ENCODE measurements around the gene QSOX2. TPM values are rescaled to one million over a fixed set of nuclear protein-coding genes. Genes with fewer than 3 reads are reported as not detected.

The QSOX2 gene
- total RNA-seq, 4 donors from 2014 or later, result 10.2 to 15.8 (median 12.1) TPM

DNA sequence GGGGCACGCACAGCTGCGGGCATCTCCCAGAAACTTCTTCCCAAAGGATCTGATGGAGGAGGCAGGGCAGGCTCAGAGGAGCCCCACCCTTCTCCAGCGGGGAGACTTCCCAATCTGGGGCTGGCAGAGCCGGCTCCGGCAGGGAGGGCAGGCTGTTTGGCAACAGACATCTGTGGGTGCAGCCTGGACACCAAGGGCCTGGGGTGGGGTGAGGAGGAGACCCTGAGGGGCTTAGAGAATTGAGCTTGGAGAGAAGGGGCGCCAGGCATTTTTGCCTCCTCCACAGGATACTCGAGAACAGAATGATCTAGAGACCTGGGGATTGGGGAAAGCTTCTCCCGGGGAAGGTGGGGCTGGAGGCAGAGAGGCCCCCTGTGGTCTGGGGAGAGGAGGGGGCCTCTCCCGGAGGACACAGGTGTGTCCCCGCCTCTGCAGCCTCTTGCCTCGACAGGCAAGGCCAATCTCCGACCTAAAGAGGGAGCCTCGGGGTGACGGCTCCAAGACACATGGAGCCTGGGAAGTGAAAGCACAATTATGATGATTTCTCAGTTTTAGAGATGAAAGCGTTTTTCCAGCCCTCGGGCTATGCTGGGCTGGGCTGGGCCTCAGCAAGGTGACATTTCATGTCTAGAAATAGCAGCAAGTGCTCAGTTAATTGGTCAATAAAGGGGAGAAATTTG lies 49.1 kb downstream of the QSOX2 start:
- DNase-seq (ENCODE audit: low spot score in 2 of 2), result no peak
- no peak overlapping the region for H3K4me3 ChIP-seq
- no peak overlapping the region for H3K27ac ChIP-seq
- H3K4me1 ChIP-seq, result peaks cover 30% of the 10 kb centered on the region
- no peaks in the 10 kb centered on the region for H3K9me3 ChIP-seq
- H3K36me3 ChIP-seq, result no peaks in the 10 kb centered on the region
- peaks cover 100% of the 10 kb centered on the region for H3K27me3 ChIP-seq
- 2% methylated on average over 15 of the region's 16 CpGs for WGBS
- TF ChIP-seq POLR2A (IDR thresholded peaks at IDR 0.05), result no peak
- TF ChIP-seq EP300 (IDR thresholded peaks at IDR 0.05), result no peak
- TF ChIP-seq POLR2AphosphoS5 (IDR thresholded peaks at IDR 0.05), result no peak
- TF ChIP-seq, protein P1, sequence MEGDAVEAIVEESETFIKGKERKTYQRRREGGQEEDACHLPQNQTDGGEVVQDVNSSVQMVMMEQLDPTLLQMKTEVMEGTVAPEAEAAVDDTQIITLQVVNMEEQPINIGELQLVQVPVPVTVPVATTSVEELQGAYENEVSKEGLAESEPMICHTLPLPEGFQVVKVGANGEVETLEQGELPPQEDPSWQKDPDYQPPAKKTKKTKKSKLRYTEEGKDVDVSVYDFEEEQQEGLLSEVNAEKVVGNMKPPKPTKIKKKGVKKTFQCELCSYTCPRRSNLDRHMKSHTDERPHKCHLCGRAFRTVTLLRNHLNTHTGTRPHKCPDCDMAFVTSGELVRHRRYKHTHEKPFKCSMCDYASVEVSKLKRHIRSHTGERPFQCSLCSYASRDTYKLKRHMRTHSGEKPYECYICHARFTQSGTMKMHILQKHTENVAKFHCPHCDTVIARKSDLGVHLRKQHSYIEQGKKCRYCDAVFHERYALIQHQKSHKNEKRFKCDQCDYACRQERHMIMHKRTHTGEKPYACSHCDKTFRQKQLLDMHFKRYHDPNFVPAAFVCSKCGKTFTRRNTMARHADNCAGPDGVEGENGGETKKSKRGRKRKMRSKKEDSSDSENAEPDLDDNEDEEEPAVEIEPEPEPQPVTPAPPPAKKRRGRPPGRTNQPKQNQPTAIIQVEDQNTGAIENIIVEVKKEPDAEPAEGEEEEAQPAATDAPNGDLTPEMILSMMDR (IDR thresholded peaks at IDR 0.05), result no peak

DNA sequence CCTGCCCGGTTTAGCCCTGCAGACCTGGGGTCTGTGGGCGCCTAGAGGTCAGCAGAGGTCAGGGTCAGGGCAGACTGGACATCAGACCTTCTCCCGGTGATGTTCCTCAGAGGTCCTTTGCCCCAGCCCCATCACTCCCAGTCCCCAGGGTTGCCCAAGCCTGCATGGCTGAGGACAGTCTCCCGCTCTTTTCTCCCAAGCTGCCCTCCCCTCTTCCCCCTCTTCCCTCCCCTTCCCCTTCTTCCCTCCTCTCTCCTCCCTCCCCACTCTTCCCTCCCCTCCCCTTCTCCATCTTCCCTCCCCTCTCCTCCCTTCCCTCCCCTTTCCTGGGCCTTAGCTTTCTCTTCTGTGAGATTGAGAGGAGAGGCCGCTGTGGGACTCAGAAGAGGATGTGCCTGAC lies 51.1 kb downstream of the QSOX2 start:
- H3K27me3 ChIP-seq, result peaks cover 100% of the 10 kb centered on the region
- no peak overlapping the region for H3K4me3 ChIP-seq
- no peaks in the 10 kb centered on the region for H3K36me3 ChIP-seq
- H3K27ac ChIP-seq, result no peak overlapping the region
- H3K9me3 ChIP-seq, result no peaks in the 10 kb centered on the region
- peaks cover 28% of the 10 kb centered on the region for H3K4me1 ChIP-seq
- no peak for DNase-seq (ENCODE audit: low spot score in 2 of 2)
- TF ChIP-seq POLR2A (IDR thresholded peaks at IDR 0.05), result no peak
- TF ChIP-seq POLR2AphosphoS5 (IDR thresholded peaks at IDR 0.05), result no peak
- TF ChIP-seq, protein P1 (IDR thresholded peaks at IDR 0.05), result no peak
- no peak for TF ChIP-seq EP300 (IDR thresholded peaks at IDR 0.05)
- WGBS, result 20% methylated on average over 5 of the region's 5 CpGs

DNA sequence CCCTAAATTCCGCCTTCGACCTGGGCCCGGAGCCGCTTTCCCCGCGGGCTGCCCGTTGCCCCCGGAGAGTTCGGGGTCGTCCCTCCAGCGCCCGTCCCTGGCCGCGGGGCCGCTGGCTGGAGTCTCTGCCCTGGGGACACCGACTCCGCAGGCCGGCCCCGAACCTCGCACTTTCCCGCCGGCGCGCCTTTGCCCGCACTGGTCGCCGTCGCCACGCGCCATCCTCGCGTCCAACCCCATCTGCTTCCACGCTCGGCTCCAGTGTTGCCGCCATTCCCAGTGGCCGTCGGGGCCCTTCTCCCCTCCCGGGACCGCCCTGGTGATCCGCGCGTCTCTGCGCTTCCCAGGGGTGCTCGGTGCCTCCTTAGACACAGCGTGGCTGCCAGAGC lies 51.7 kb downstream of the QSOX2 start:
- no CpG with 5 or more reads among the region's 45 CpGs for WGBS
- H3K9me3 ChIP-seq, result no peaks in the 10 kb centered on the region
- peaks cover 21% of the 10 kb centered on the region for H3K4me1 ChIP-seq
- H3K36me3 ChIP-seq, result no peaks in the 10 kb centered on the region
- no peak for DNase-seq (ENCODE audit: low spot score in 2 of 2)
- TF ChIP-seq EP300 (IDR thresholded peaks at IDR 0.05) (no peak), POLR2AphosphoS5 (IDR thresholded peaks at IDR 0.05) (no peak), POLR2A (IDR thresholded peaks at IDR 0.05) (no peak)
- TF ChIP-seq, protein P1 (IDR thresholded peaks at IDR 0.05), result no peak
- peaks cover 100% of the 10 kb centered on the region for H3K27me3 ChIP-seq
- H3K4me3 ChIP-seq, result no peak overlapping the region
- H3K27ac ChIP-seq, result no peak overlapping the region

DNA sequence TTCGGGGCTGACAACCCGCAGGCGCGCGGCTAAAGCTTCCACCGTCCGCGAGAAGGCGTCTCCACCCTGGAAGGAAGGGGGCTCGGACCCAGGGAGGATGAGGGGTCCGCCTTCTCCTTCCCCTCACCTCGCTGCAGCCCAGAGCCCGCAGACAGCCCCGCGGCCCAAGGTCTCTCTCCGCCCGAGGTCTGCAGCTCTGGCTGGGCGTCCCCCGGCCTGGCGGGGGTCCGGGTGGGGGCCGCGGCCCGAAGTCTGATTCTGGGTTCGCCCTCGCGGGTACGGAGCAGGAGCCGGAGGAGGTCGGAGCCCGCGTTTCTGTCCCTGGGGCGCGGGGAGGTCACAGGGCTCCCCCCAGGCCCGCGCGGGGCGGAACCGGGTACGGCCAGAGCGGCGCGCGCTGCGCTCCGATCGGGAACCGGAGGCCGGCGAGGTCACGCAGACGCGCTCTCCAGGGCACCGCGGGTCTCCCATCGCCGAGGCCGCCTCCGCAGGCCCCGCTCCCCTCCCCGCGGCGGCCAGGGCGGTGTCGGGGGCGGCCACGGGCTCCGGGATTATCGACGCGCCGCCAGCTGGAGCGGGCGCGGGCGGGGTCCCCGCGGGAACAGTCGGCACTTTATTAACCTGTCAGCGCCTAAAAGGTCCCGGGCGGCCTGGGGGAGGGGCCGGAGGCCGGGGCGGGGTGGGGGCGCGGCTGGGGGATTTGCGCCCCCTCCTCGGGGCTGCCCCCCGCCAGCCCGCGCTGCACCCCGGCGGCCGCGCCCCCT lies 52.3 kb downstream of the QSOX2 start:
- 5% methylated on average over 11 of the region's 96 CpGs for WGBS
- Histone ChIP-seq H3K27ac (no peak overlapping the region), H3K9me3 (no peaks in the 10 kb centered on the region), H3K4me1 (peaks cover 16% of the 10 kb centered on the region), H3K27me3 (peaks cover 100% of the 10 kb centered on the region), H3K4me3 (no peak overlapping the region), H3K36me3 (no peaks in the 10 kb centered on the region)
- TF ChIP-seq, protein P1 (IDR thresholded peaks at IDR 0.05), result no peak
- TF ChIP-seq EP300 (IDR thresholded peaks at IDR 0.05) (no peak), POLR2A (IDR thresholded peaks at IDR 0.05) (no peak), POLR2AphosphoS5 (IDR thresholded peaks at IDR 0.05) (no peak)
- no peak for DNase-seq (ENCODE audit: low spot score in 2 of 2)

Measured in suprapubic skin (tissue), 4 donors.